Ovary (tissue), 9 donors: ENCODE results near the gene PDIA6. TPM values are rescaled to one million over a fixed set of nuclear protein-coding genes. Genes with fewer than 3 reads are reported as not detected.

Experiments used
- DNase-seq, 5 donors: peaks; one replicate each; pipeline ENCODE4 v3.0.0-alpha.2; 2019 to 2020
- H3K27ac ChIP-seq, 2 donors: fragments of 200-600 bp; one replicate each; pipeline versions ENCODE4 v1.5.1 to v1.8.0; 2019 to 2022
- H3K27me3 ChIP-seq: fragments of 200-600 bp; one replicate; pipeline ENCODE4 v1.8.0; 2022
- H3K36me3 ChIP-seq: fragments of 200-600 bp; sonication (generic); one replicate; pipeline ENCODE4 v1.5.1; 2019
- H3K4me1 ChIP-seq: one replicate; pipeline ENCODE4 v1.8.1; 2013; ENCODE audit warnings: mild to moderate bottlenecking, moderate library complexity; ENCODE audit not compliant: insufficient read depth
- H3K4me3 ChIP-seq: fragments of 200-600 bp; sonication (generic); one replicate; pipeline ENCODE4 v1.5.1; 2017
- H3K9me3 ChIP-seq, 2 donors: fragments of 200-600 bp in 1 of 2; sonication (generic) in 1 of 2; one replicate each; pipeline versions ENCODE4 v1.5.1 to v1.8.1; 2013 to 2019; ENCODE audit warnings: mild to moderate bottlenecking in 1 of 2, moderate library complexity in 1 of 2
- EP300 ChIP-seq: sonication (generic); formaldehyde crosslinking; IDR thresholded peaks from one replicate; pipeline ENCODE4 v1.6.1; 2017; ENCODE audit warnings: antibody characterized with exemption
- POLR2A ChIP-seq: fragments of 450-650 bp; IDR thresholded peaks from one replicate; pipeline ENCODE4 v1.6.1; 2017; ENCODE audit warnings: antibody characterized with exemption, mild to moderate bottlenecking, moderate library complexity
- WGBS, 3 donors: extraction: QIAGEN DNeasy Blood & Tissue Kit in 1 of 3; methylation state at CpG; one replicate each; pipeline versions ENCODE4 v1.1.5 to v1.1.7; 2013 to 2017; 5-methylcytosine and 5-hydroxymethylcytosine counted together
- intact Hi-C, 4 donors: fragments of 100-400 bp; cut with DNase I; formaldehyde crosslinking; loops; one replicate each; pipeline versions ENCODE4 v1.11.0 to v1.15.1; 2022 to 2023
- polyA plus RNA-seq, 2 donors: library from polyadenylated mRNA; stranded (reverse); fragments of 200-250 nt in 1 of 2; fragments of 350-450 nt in 1 of 2; fragmentation: Illumina TruSeq in 1 of 2; extraction: RNeasy Lipid Tissue Mini Kit (QIAGEN cat#74804) in 1 of 2; gene quantifications; one replicate each; pipeline ENCODE4 v1.2.3, GENCODE V29; 2013 to 2014
- total RNA-seq, 7 donors: library from RNA; depleted of rRNA in 2 of 7; stranded (reverse); fragments of >200 nt in 2 of 7; fragmentation: NEBNext Ultra II Directional in 3 of 7; extraction: Animal tissue kit (Norgen Biotek cat#: 25700) in 3 of 7; gene quantifications; one replicate each; pipeline versions ENCODE4 v1.1.0 to v1.2.4, GENCODE V29; 2016 to 2023
- TF ChIP-seq, protein P1 (sequence below), 3 donors: fragments of 450-650 bp in 2 of 3; fragments of 200-600 bp in 1 of 3; IDR thresholded peaks; one replicate each; pipeline versions ENCODE4 v1.5.1 to v1.8.0; 2016 to 2022; ENCODE audit warnings: antibody characterized with exemption in 3 of 3, mild to moderate bottlenecking in 1 of 3
- donor health status: DM: no; HTN: no; CAD: no; lungs with moderate emphysema.
- donor health status: DM: no; HTN: no; CAD: no.
- donor health status: Bipolar disorder and iron deficiency.
- donor health status: DM: yes; HTN: yes; CAD: no.
- donor health status: DM: no; HTN: no; CAD: no.
- donor health status: DM: yes; HTN: yes; CAD: no.

The PDIA6 gene
- total and polyA plus RNA-seq, 9 donors: 60.6 to 220 (median 109) TPM

DNA sequence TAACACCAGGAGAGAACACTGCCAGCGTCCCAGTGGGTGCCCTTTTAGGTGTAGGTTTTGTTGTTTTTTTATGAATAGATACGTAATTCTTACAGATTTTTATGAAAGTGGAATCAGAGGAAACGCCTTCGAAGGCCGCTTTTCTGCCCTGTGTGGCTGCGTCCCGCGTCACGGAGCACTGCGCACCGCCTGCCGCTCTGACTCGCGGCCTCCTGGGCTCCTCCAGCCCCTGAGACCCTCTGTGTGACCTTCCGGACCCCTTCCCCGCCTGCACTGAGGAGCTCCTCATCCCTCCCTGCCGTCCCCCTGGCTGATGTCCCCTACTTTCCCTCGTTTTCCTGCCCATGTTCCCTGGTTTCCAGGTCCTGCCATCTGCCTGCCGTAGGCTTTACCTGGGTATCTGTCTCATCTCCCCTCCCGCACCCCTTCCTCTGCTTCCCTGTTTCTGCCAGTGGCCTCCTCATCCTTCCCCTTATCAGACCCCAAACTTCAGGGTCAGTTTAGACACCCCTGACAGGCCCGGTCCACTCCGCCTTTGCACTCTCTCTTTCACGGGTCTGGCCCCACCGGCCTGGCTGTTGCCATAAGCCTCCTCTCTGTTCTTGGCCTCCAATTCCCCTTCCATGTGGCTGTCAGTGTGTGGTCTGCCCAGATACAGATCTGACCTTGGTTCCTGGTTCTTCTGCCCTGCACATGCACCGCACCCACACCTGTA lies 32.7 kb downstream of the PDIA6 start:
- no peaks in the 10 kb centered on the region for H3K36me3 ChIP-seq
- H3K4me3 ChIP-seq: no peak overlapping the region
- DNase-seq: no peak
- no peaks in the 10 kb centered on the region for H3K9me3 ChIP-seq
- no peak for TF ChIP-seq POLR2A
- TF ChIP-seq, protein P1, sequence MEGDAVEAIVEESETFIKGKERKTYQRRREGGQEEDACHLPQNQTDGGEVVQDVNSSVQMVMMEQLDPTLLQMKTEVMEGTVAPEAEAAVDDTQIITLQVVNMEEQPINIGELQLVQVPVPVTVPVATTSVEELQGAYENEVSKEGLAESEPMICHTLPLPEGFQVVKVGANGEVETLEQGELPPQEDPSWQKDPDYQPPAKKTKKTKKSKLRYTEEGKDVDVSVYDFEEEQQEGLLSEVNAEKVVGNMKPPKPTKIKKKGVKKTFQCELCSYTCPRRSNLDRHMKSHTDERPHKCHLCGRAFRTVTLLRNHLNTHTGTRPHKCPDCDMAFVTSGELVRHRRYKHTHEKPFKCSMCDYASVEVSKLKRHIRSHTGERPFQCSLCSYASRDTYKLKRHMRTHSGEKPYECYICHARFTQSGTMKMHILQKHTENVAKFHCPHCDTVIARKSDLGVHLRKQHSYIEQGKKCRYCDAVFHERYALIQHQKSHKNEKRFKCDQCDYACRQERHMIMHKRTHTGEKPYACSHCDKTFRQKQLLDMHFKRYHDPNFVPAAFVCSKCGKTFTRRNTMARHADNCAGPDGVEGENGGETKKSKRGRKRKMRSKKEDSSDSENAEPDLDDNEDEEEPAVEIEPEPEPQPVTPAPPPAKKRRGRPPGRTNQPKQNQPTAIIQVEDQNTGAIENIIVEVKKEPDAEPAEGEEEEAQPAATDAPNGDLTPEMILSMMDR (IDR thresholded peaks at IDR 0.05): no peak
- TF ChIP-seq EP300: no peak
- WGBS, 3 donors: 90 to 94% (median 94%) methylated on average over 25 of the region's 25 CpGs
- no peaks in the 10 kb centered on the region for H3K4me1 ChIP-seq
- intact Hi-C loops: no loop called here
- no peaks in the 10 kb centered on the region for H3K27me3 ChIP-seq
- no peak overlapping the region for H3K27ac ChIP-seq

DNA sequence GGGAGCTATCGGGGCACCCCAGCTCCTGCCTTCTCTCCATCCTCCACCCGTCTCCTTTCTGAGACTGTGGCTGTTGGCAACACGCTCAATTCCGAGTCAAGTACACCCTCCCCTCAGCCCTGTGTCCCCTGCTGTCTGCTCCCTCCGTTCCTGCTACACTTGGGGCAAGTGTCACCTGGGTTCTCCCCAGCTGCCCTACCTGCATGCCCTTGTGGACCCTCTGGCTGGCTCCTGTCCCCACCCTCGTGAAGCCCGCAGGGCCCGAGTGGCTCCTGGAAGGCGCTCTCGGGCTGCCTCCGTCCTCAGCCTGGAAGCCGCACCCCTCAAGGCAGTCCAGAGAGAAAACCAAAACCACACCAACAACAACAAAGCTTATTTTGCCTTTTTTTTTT lies 33.9 kb downstream of the PDIA6 start:
- no peak for TF ChIP-seq EP300
- TF ChIP-seq POLR2A: no peak
- TF ChIP-seq, protein P1 (IDR thresholded peaks at IDR 0.05): no peak
- H3K4me3 ChIP-seq: no peak overlapping the region
- no peaks in the 10 kb centered on the region for H3K9me3 ChIP-seq
- no peaks in the 10 kb centered on the region for H3K4me1 ChIP-seq
- H3K36me3 ChIP-seq: no peaks in the 10 kb centered on the region
- H3K27ac ChIP-seq: no peak overlapping the region
- H3K27me3 ChIP-seq: no peaks in the 10 kb centered on the region
- 85 to 91% (median 90%) methylated on average over 12 of the region's 12 CpGs for WGBS, 3 donors
- no peak for DNase-seq
- intact Hi-C loops: no loop called here

DNA sequence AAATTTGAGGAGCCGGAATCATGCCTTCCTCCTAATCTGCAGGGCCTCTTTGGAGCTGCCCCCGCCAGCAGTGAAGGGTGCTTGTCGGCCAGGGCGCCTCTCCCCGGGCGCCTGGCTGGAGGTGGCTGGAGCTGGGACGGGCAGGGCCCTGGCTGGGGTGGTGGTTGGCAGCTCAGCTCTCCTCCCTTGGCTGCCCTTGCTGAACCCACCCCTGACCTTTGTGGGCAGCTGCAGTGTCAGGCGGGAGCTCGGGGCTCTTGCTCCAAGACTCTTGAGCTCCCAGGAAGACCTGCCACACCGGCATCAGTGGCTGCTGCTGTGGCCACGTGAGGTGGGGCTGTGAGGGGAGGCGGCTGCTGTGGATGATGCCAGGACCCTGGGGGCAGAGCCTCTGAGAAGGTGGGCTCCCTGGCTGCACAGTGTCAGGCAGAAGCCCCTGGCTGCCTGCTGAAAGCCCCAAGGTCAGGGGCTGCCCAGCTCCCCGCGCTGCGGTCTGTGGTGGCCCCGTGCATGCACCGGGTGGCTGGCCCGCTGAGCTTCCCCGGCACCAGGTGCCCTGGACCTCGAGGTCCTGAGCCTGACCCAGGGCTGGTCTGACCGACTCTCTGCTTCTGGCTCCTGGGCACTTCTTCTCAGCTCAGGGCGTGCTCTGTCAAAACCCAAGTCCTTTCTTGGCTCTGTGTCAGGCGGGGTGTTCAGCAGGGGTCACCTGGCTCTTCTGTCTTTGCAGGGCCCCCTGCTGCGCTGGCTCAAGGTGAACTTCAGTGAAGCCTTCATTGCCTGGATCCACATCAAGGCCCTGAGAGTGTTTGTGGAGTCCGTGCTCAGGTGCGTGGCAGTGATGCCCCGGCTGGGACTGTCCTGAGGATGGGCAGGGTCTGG lies 34.5 kb downstream of the PDIA6 start:
- Histone ChIP-seq H3K27ac (no peak overlapping the region), H3K4me3 (no peak overlapping the region), H3K9me3 (no peaks in the 10 kb centered on the region), H3K36me3 (no peaks in the 10 kb centered on the region), H3K27me3 (no peaks in the 10 kb centered on the region), H3K4me1 (no peaks in the 10 kb centered on the region)
- 82 to 90% (median 83%) methylated on average over 23 to 27 of the region's 27 CpGs for WGBS, 3 donors
- peak in 1 of 5 donors; percentile 29 for DNase-seq
- no peak for TF ChIP-seq POLR2A
- no peak for TF ChIP-seq EP300
- TF ChIP-seq, protein P1 (IDR thresholded peaks at IDR 0.05): no peak
- intact Hi-C loops: no loop called here

DNA sequence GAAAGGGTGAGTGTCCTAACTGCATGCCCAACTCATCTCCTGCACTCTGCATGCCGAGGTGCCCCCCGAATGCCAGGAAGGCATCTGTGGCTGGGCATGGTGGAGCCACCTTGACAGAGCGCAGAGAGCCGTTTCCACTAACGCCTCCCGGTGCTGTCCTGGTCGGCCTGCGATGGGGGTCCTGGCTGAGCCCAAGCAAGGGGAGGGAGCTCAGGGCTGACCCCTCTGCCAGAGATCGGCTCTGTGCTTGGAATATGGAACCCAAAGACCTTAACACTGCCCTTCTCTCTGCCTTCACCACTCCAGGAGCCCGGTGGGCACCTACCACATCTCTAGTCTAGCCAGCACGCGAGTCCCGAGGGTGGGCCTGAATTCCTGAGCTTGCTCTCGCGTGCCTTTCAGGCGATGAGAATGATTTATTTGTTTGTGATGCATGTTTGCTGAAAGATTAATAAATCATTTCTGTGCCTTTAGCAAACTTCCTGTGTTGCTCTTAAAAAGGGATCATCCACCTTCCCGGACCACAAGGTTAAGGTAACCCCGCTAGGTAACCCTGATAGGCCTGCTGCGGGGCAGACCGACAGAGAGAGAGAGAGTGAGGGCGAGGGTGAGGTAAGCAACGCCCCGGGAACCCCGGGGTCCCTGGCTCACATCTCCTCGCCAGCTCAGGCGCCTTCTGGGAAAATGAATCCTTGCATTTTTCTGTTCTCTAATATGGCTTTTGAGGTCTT lies 35.3 kb downstream of the PDIA6 start:
- intact Hi-C loops: no loop called here
- H3K36me3 ChIP-seq: no peaks in the 10 kb centered on the region
- H3K9me3 ChIP-seq: no peaks in the 10 kb centered on the region
- H3K4me1 ChIP-seq: no peaks in the 10 kb centered on the region
- no peak overlapping the region for H3K27ac ChIP-seq
- H3K4me3 ChIP-seq: no peak overlapping the region
- H3K27me3 ChIP-seq: no peaks in the 10 kb centered on the region
- peak in 1 of 5 donors; percentile 24 for DNase-seq
- TF ChIP-seq POLR2A: no peak
- no peak for TF ChIP-seq EP300
- WGBS, 3 donors: 82 to 84% (median 82%) methylated on average over 26 of the region's 26 CpGs
